ENCODE data around the gene ATP5MC2.
"Not testable (repeated sequence)": the region's sequence is repeated elsewhere in the genome, so short reads cannot be mapped to it uniquely, and the experiment has no call there.

Gene ATP5MC2

GRCh38 chr12:53670308-53670707 is 5.6 kb downstream of the ATP5MC2 start:
- Histone ChIP-seq H3K4me3 (ENCODE audit: low read length) (no peak overlapping the region), H3K27ac (ENCODE audit: low read depth, low read length) (no peak overlapping the region), H3K4me1 (ENCODE audit: insufficient read depth, low read length) (peaks cover 6% of the 10 kb centered on the region; the same call in 1 of the 2 replicates), H3K9ac (ENCODE audit: low read depth, low read length) (no peak overlapping the region), H3K9me3 (ENCODE audit: insufficient read depth, low read depth, low read length) (no peaks in the 10 kb centered on the region), H3K36me3 (ENCODE audit: insufficient read depth, low read length) (peaks cover 95% of the 10 kb centered on the region), H3K27me3 (ENCODE audit: insufficient read depth, low read length) (no peaks in the 10 kb centered on the region)
- 97% methylated on average over 7 of the region's 7 CpGs for WGBS

GRCh38 chr12:53667080-53667479 is 8.8 kb downstream of the ATP5MC2 start:
- H3K4me1 ChIP-seq (ENCODE audit: insufficient read depth, low read length) = no peaks in the 10 kb centered on the region
- no peaks in the 10 kb centered on the region for H3K9me3 ChIP-seq (ENCODE audit: insufficient read depth, low read depth, low read length)
- no peak overlapping the region for H3K9ac ChIP-seq (ENCODE audit: low read depth, low read length)
- H3K4me3 ChIP-seq (ENCODE audit: low read length) = no peak overlapping the region
- H3K27ac ChIP-seq (ENCODE audit: low read depth, low read length) = no peak overlapping the region
- no peaks in the 10 kb centered on the region for H3K27me3 ChIP-seq (ENCODE audit: insufficient read depth, low read length)
- 90% methylated on average over 2 of the region's 2 CpGs for whole genome bisulfite sequencing
- H3K36me3 ChIP-seq (ENCODE audit: insufficient read depth, low read length) = peaks cover 88% of the 10 kb centered on the region

- Histone ChIP-seq H3K9ac (ENCODE audit: low read depth, low read length) (no peak overlapping the region), H3K27me3 (ENCODE audit: insufficient read depth, low read length) (no peaks in the 10 kb centered on the region), H3K27ac (ENCODE audit: low read depth, low read length) (no peak overlapping the region), H3K9me3 (ENCODE audit: insufficient read depth, low read depth, low read length) (no peaks in the 10 kb centered on the region), H3K4me1 (ENCODE audit: insufficient read depth, low read length) (peaks cover 3% of the 10 kb centered on the region; the same call in 1 of the 2 replicates), H3K36me3 (ENCODE audit: insufficient read depth, low read length) (peaks cover 66% of the 10 kb centered on the region), H3K4me3 (ENCODE audit: low read length) (no peak overlapping the region)
- 94% methylated on average over 7 of the region's 7 CpGs for WGBS
Observed at GRCh38 chr12:53664936-53665335, 10.9 kb downstream of the ATP5MC2 start.

GRCh38 chr12:53664191-53664590 is 11.7 kb downstream of the ATP5MC2 start:
- no peak overlapping the region for H3K27ac ChIP-seq (ENCODE audit: low read depth, low read length)
- WGBS = 79% methylated on average over 4 of the region's 5 CpGs
- H3K9me3 ChIP-seq (ENCODE audit: insufficient read depth, low read depth, low read length) = no peaks in the 10 kb centered on the region
- no peaks in the 10 kb centered on the region for H3K27me3 ChIP-seq (ENCODE audit: insufficient read depth, low read length)
- peaks cover 59% of the 10 kb centered on the region for H3K36me3 ChIP-seq (ENCODE audit: insufficient read depth, low read length)
- no peak overlapping the region for H3K4me3 ChIP-seq (ENCODE audit: low read length)
- H3K9ac ChIP-seq (ENCODE audit: low read depth, low read length) = no peak overlapping the region
- H3K4me1 ChIP-seq (ENCODE audit: insufficient read depth, low read length) = peaks cover 11% of the 10 kb centered on the region

GRCh38 chr12:53660041-53660440 is 15.8 kb downstream of the ATP5MC2 start:
- 89% methylated on average over 4 of the region's 5 CpGs for WGBS
- Histone ChIP-seq H3K27ac (ENCODE audit: low read depth, low read length) (peak overlapping the region; percentile 91), H3K27me3 (ENCODE audit: insufficient read depth, low read length) (no peaks in the 10 kb centered on the region), H3K9me3 (ENCODE audit: insufficient read depth, low read depth, low read length) (no peaks in the 10 kb centered on the region), H3K9ac (ENCODE audit: low read depth, low read length) (no peak overlapping the region; the same call in 1 of the 2 replicates), H3K4me1 (ENCODE audit: insufficient read depth, low read length) (peaks cover 25% of the 10 kb centered on the region), H3K4me3 (ENCODE audit: low read length) (no peak overlapping the region), H3K36me3 (ENCODE audit: insufficient read depth, low read length) (peaks cover 18% of the 10 kb centered on the region)

- no peak overlapping the region for H3K4me3 ChIP-seq (ENCODE audit: low read length)
- peaks cover 13% of the 10 kb centered on the region for H3K36me3 ChIP-seq (ENCODE audit: insufficient read depth, low read length)
- H3K27me3 ChIP-seq (ENCODE audit: insufficient read depth, low read length) = no peaks in the 10 kb centered on the region
- H3K9ac ChIP-seq (ENCODE audit: low read depth, low read length) = peak overlapping the region; percentile 55
- no peaks in the 10 kb centered on the region for H3K9me3 ChIP-seq (ENCODE audit: insufficient read depth, low read depth, low read length)
- peaks cover 25% of the 10 kb centered on the region for H3K4me1 ChIP-seq (ENCODE audit: insufficient read depth, low read length)
- WGBS = 100% methylated on average over 2 of the region's 2 CpGs
- peak overlapping the region; percentile 91 for H3K27ac ChIP-seq (ENCODE audit: low read depth, low read length)
Observed at GRCh38 chr12:53659571-53659981, 16.3 kb downstream of the ATP5MC2 start.

GRCh38 chr12:53659011-53659551 is 16.8 kb downstream of the ATP5MC2 start:
- Histone ChIP-seq H3K4me1 (ENCODE audit: insufficient read depth, low read length) (peaks cover 25% of the 10 kb centered on the region), H3K9me3 (ENCODE audit: insufficient read depth, low read depth, low read length) (no peaks in the 10 kb centered on the region), H3K4me3 (ENCODE audit: low read length) (no peak overlapping the region), H3K9ac (ENCODE audit: low read depth, low read length) (peak overlapping the region; percentile 55), H3K27me3 (ENCODE audit: insufficient read depth, low read length) (no peaks in the 10 kb centered on the region), H3K27ac (ENCODE audit: low read depth, low read length) (peak overlapping the region; percentile 91), H3K36me3 (ENCODE audit: insufficient read depth, low read length) (peaks cover 10% of the 10 kb centered on the region)
- 40% methylated on average over 3 of the region's 3 CpGs for WGBS

GRCh38 chr12:53657041-53657440 is 18.8 kb downstream of the ATP5MC2 start:
- WGBS = 96% methylated on average over 4 of the region's 4 CpGs

GRCh38 chr12:53653595-53653994 is 22.3 kb downstream of the ATP5MC2 start:
- no peak overlapping the region for H3K27ac ChIP-seq (ENCODE audit: low read depth, low read length)
- H3K4me3 ChIP-seq (ENCODE audit: low read length) = no peak overlapping the region
- no peaks in the 10 kb centered on the region for H3K9me3 ChIP-seq (ENCODE audit: insufficient read depth, low read depth, low read length)
- H3K27me3 ChIP-seq (ENCODE audit: insufficient read depth, low read length) = no peaks in the 10 kb centered on the region
- peaks cover 8% of the 10 kb centered on the region for H3K4me1 ChIP-seq (ENCODE audit: insufficient read depth, low read length)
- WGBS = 100% methylated on average over 2 of the region's 2 CpGs
- H3K36me3 ChIP-seq (ENCODE audit: insufficient read depth, low read length) = no peaks in the 10 kb centered on the region
- no peak overlapping the region for H3K9ac ChIP-seq (ENCODE audit: low read depth, low read length)

More at GRCh38 chr12:53657041-53657440, 18.8 kb downstream of the ATP5MC2 start:
- Histone ChIP-seq H3K9me3 (ENCODE audit: insufficient read depth, low read depth, low read length) (no peaks in the 10 kb centered on the region), H3K36me3 (ENCODE audit: insufficient read depth, low read length) (no peaks in the 10 kb centered on the region), H3K4me3 (ENCODE audit: low read length) (no peak overlapping the region), H3K9ac (ENCODE audit: low read depth, low read length) (no peak overlapping the region), H3K27me3 (ENCODE audit: insufficient read depth, low read length) (no peaks in the 10 kb centered on the region), H3K27ac (ENCODE audit: low read depth, low read length) (no peak overlapping the region; the same call in 1 of the 2 replicates), H3K4me1 (ENCODE audit: insufficient read depth, low read length) (peaks cover 25% of the 10 kb centered on the region)

GRCh38 chr12:53652366-53652765 is 23.5 kb downstream of the ATP5MC2 start:
- Histone ChIP-seq H3K4me1 (ENCODE audit: insufficient read depth, low read length) (no peaks in the 10 kb centered on the region), H3K9ac (ENCODE audit: low read depth, low read length) (no peak overlapping the region), H3K36me3 (ENCODE audit: insufficient read depth, low read length) (no peaks in the 10 kb centered on the region), H3K9me3 (ENCODE audit: insufficient read depth, low read depth, low read length) (no peaks in the 10 kb centered on the region), H3K27me3 (ENCODE audit: insufficient read depth, low read length) (no peaks in the 10 kb centered on the region), H3K4me3 (ENCODE audit: low read length) (no peak overlapping the region), H3K27ac (ENCODE audit: low read depth, low read length) (no peak overlapping the region)
- WGBS = 78% methylated on average over 1 of the region's 1 CpG

GRCh38 chr12:53651737-53652136 is 24.1 kb downstream of the ATP5MC2 start:
- Histone ChIP-seq H3K27me3 (ENCODE audit: insufficient read depth, low read length) (no peaks in the 10 kb centered on the region), H3K36me3 (ENCODE audit: insufficient read depth, low read length) (no peaks in the 10 kb centered on the region), H3K9ac (ENCODE audit: low read depth, low read length) (no peak overlapping the region), H3K27ac (ENCODE audit: low read depth, low read length) (no peak overlapping the region), H3K4me3 (ENCODE audit: low read length) (no peak overlapping the region), H3K4me1 (ENCODE audit: insufficient read depth, low read length) (no peaks in the 10 kb centered on the region), H3K9me3 (ENCODE audit: insufficient read depth, low read depth, low read length) (no peaks in the 10 kb centered on the region)
- 69% methylated on average over 1 of the region's 1 CpG for WGBS

- H3K4me1 ChIP-seq (ENCODE audit: insufficient read depth, low read length); H3K9me3 ChIP-seq (ENCODE audit: insufficient read depth, low read depth, low read length); H3K27me3 ChIP-seq (ENCODE audit: insufficient read depth, low read length); H3K9ac ChIP-seq (ENCODE audit: low read depth, low read length); H3K4me3 ChIP-seq (ENCODE audit: low read length); H3K36me3 ChIP-seq (ENCODE audit: insufficient read depth, low read length); H3K27ac ChIP-seq (ENCODE audit: low read depth, low read length): not testable (repeated sequence)
- WGBS = 84% methylated on average over 2 of the region's 4 CpGs
Observed at GRCh38 chr12:53646300-53646699, 29.6 kb downstream of the ATP5MC2 start.

Data from HUES64 (cell line).